ENCODE measurements around the gene FNIP2.
A peak's percentile ranks its signal among the peaks of the same experiment; 100 is the strongest.
"Not testable (repeated sequence)": the region's sequence is repeated elsewhere in the genome, so short reads cannot be mapped to it uniquely, and the experiment has no call there.

The FNIP2 gene

GRCh38 chr4:158824425-158825274 lies 55.8 kb downstream of the FNIP2 start:
- H3K4me3 ChIP-seq (ENCODE audit: low read length): no peak overlapping the region
- TF ChIP-seq ZNF274 (IDR thresholded peaks at IDR 0.05; ENCODE audit: low read depth, low read length): no peak

- H3K4me3 ChIP-seq (ENCODE audit: low read length): peak overlapping the region; percentile 30; the same call in 1 of the 2 replicates
Measured at GRCh38 chr4:158825433-158826036, 56.7 kb downstream of the FNIP2 start.

DNA sequence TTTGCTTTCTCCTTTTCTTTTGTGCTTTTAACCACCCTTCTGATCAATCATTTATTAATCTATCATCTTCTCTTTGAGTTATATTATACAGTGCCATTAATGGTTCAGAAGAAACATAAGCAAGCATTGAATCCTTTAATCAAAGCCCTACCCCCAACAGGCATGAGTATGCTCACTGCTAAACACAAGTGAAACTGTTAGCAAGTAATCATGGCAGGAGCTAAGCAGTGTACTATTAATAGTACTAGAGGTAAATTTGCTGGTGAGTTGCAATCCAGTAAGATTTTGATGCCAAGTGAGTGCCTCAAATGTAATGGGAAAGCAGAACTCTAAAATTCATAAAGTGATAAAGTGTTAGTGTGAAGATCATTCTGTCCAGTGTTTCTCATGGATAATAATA lies 57.2 kb downstream of the FNIP2 start:
- H3K4me3 ChIP-seq (ENCODE audit: low read length): peak overlapping the region; percentile 30; the same call in 1 of the 2 replicates
- no peak for TF ChIP-seq ZNF274 (IDR thresholded peaks at IDR 0.05; ENCODE audit: low read depth, low read length)

More at GRCh38 chr4:158825433-158826036, 56.7 kb downstream of the FNIP2 start:
- TF ChIP-seq ZNF274 (IDR thresholded peaks at IDR 0.05; ENCODE audit: low read depth, low read length): no peak

- H3K4me3 ChIP-seq (ENCODE audit: low read length): peak overlapping the region; percentile 35; the same call in 1 of the 2 replicates
- no peak for TF ChIP-seq ZNF274 (IDR thresholded peaks at IDR 0.05; ENCODE audit: low read depth, low read length)
Measured at GRCh38 chr4:158826882-158827281, 58.1 kb downstream of the FNIP2 start.

- no peak for TF ChIP-seq ZNF274 (IDR thresholded peaks at IDR 0.05; ENCODE audit: low read depth, low read length)
- no peak overlapping the region for H3K4me3 ChIP-seq (ENCODE audit: low read length)
Measured at GRCh38 chr4:158827543-158827981, 58.7 kb downstream of the FNIP2 start.

- H3K4me3 ChIP-seq (ENCODE audit: low read length): not testable (repeated sequence)
Measured at GRCh38 chr4:158828151-158828550, 59.3 kb downstream of the FNIP2 start.

DNA sequence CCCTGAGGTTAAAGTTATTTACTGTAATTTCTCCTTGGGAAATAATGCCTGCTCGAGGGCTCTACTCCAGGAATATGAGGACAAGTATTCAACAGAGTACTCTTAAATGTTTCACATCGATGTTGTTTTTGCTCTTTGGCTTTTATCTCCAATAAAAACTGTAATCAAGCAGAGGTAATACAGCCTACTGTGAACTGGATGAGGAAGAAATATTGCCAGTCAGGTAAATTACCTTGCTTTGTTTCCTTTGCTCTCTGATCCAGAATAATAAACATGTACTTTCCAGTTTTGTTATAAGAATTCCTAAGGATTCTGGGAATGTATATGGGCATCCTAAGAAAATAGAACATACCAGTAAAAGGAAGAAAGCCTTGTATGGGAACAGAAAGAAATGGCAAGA lies 60.4 kb downstream of the FNIP2 start:
- no peak overlapping the region for H3K4me3 ChIP-seq (ENCODE audit: low read length)

DNA sequence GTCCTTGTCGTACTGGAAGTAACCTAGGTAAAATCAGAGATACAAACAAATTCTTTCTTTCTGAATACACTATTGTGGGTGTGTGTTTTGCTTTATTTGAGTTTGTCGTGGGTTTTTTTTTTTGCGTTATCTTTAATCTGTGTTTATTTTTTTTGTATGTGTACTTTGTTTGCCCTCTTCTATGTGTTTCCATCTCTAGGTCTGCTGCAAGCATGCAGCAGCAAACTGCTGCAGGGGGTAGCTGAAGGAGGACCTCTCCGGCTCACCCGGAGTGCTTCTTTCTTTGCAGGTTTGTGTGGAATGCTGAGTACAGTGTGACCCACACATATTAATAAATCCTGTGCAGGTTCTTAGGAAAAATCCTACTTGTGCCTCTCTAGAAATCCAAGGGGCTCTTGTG lies 64.8 kb downstream of the FNIP2 start:
- H3K4me3 ChIP-seq (ENCODE audit: low read length): no peak overlapping the region
- TF ChIP-seq ZNF274 (IDR thresholded peaks at IDR 0.05; ENCODE audit: low read depth, low read length): no peak

More for the DNA sequence above, 60.4 kb downstream of the FNIP2 start:
- no peak for TF ChIP-seq ZNF274 (IDR thresholded peaks at IDR 0.05; ENCODE audit: low read depth, low read length)

GRCh38 chr4:158835226-158836001 lies 66.6 kb downstream of the FNIP2 start:
- no peak overlapping the region for H3K4me3 ChIP-seq (ENCODE audit: low read length)
- no peak for TF ChIP-seq ZNF274 (IDR thresholded peaks at IDR 0.05; ENCODE audit: low read depth, low read length)

GRCh38 chr4:158836002-158836369 lies 67.2 kb downstream of the FNIP2 start:
- H3K4me3 ChIP-seq (ENCODE audit: low read length): no peak overlapping the region
- TF ChIP-seq ZNF274 (IDR thresholded peaks at IDR 0.05; ENCODE audit: low read depth, low read length): no peak

GRCh38 chr4:158836828-158837449 lies 68.1 kb downstream of the FNIP2 start:
- H3K4me3 ChIP-seq (ENCODE audit: low read length): no peak overlapping the region
- TF ChIP-seq ZNF274 (IDR thresholded peaks at IDR 0.05; ENCODE audit: low read depth, low read length): no peak

GRCh38 chr4:158837527-158838141 lies 68.8 kb downstream of the FNIP2 start:
- H3K4me3 ChIP-seq (ENCODE audit: low read length): no peak overlapping the region
- TF ChIP-seq ZNF274 (IDR thresholded peaks at IDR 0.05; ENCODE audit: low read depth, low read length): no peak

- H3K4me3 ChIP-seq (ENCODE audit: low read length): no peak overlapping the region
- no peak for TF ChIP-seq ZNF274 (IDR thresholded peaks at IDR 0.05; ENCODE audit: low read depth, low read length)
Measured at GRCh38 chr4:158840131-158840530, 71.3 kb downstream of the FNIP2 start.

DNA sequence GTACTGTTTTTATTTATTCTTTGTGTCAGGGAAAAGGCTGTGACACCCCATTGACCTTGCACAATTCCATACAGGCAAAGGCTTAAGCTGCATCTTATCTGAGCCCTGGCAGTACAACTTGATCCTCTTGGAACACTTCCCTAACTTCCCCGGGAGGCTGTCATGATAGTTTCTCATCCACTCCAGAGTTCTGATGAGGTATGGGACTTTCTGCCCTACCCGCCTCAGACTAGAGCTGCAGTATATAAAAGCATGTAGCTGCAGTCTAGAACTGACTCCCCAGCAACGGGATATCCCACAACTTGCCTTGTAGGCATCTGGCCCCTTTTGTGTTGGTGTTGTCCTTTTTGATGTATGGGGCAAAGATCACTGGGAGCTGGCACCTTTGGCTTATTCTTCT lies 72.7 kb downstream of the FNIP2 start:
- H3K4me3 ChIP-seq (ENCODE audit: low read length): no peak overlapping the region
- TF ChIP-seq ZNF274 (IDR thresholded peaks at IDR 0.05; ENCODE audit: low read depth, low read length): no peak

Data from GM08714 (cell line).